GM12873 (cell line): Measurements from ENCODE around the gene INPP4B.

Source experiments
- TF ChIP-seq, protein P1 (sequence below): IDR thresholded peaks from 2 replicates; pipeline ENCODE4 v1.5.1; 2012; ENCODE audit warnings: low read depth, mild to moderate bottlenecking, moderate library complexity, low read length, control low read depth; ENCODE audit not compliant: insufficient read depth; ENCODE audit errors: missing control alignments

INPP4B gene

DNA sequence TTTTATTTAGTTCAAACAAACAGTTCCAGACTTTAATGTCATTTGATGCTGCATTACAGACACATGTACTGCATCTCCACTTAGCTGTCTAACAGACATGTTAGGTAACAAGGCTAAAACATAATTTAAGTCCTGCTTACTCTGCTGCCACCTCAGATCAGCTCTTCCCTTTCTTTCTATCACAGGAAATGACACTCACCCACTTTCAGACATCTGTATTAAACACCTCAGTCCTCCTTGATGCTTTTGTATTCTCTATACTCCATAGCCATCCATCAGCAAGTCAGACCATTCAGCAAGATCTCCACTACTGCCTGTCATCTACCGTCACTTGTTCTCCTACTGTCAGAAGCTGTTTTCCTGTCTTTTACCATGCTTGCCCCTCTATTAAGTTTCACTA lies 804.3 kb downstream of the INPP4B start:
- TF ChIP-seq, protein P1, sequence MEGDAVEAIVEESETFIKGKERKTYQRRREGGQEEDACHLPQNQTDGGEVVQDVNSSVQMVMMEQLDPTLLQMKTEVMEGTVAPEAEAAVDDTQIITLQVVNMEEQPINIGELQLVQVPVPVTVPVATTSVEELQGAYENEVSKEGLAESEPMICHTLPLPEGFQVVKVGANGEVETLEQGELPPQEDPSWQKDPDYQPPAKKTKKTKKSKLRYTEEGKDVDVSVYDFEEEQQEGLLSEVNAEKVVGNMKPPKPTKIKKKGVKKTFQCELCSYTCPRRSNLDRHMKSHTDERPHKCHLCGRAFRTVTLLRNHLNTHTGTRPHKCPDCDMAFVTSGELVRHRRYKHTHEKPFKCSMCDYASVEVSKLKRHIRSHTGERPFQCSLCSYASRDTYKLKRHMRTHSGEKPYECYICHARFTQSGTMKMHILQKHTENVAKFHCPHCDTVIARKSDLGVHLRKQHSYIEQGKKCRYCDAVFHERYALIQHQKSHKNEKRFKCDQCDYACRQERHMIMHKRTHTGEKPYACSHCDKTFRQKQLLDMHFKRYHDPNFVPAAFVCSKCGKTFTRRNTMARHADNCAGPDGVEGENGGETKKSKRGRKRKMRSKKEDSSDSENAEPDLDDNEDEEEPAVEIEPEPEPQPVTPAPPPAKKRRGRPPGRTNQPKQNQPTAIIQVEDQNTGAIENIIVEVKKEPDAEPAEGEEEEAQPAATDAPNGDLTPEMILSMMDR: no peak

DNA sequence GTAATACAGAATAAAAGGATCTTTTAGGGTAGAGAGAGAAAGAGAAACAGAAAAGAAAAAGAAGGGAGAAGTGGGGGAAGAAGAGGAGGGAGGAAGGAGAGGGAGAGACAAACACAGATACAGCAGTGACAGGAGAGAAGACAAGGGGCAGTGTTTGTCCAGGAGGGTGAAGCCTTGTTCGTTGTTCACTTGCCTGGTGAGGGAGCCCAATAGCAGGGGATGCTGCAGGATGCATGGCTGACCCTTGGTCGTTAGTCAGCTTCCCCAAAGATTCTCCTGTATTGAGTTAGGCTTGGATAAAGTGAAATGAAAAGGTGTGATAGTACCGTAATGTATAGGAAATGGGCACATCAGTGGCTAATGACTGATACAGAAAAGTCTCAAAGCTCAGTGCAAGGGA lies 806.1 kb downstream of the INPP4B start:
- TF ChIP-seq, protein P1: no peak

DNA sequence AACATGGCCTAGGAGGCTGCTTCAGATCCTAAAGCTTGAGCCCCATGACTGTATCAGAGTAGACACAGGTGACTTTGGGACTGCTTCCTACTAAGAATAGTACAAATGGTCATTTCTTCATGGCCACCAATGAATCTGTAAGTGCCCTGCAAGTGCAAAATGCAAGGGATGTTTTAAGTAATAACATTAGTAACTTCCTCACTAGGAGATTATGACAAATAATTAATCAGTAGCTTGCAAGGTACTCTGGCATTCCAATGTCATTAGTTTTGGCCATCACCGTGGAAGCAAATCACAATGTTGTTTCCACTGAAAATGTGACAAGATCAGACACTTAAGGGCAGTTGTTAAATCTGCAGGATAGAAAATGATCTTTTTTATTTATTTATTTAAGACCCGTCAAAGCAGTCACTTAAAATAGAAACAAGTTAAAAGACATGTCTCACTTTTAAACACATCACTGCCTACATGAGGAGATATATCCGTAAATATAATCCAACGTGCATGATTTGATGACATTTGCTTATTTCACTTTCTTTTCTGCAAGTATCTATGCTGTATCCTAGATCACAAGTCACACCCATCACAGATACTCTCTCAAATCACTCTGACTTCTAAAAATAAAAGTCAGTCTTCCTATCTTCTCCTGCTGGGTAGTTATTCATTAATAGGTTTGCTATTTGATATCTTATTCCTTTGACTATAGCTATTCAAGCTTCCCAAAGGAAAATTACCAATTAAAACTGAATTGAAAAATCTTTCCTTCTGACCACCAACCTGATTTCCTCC lies 809.1 kb downstream of the INPP4B start:
- TF ChIP-seq, protein P1: no peak

DNA sequence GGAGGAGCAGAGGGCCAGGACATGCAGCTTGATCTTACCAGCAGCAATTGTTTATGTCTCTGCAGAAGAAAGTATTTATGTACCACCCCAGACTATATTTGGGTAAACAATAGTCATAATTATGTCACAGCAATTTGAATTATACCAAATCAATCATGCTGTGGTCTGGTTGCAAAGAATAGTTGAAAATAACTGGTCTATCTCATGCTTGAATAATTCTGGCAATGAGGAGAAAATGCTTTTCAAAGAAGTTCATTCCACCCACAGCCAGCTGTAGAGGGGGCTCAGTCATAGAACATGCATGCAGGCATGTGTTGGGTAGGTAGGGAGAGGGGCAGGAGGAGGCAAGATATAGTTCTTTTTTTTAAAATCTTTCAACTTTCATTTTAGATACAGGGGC lies 810.5 kb downstream of the INPP4B start:
- TF ChIP-seq, protein P1: no peak

DNA sequence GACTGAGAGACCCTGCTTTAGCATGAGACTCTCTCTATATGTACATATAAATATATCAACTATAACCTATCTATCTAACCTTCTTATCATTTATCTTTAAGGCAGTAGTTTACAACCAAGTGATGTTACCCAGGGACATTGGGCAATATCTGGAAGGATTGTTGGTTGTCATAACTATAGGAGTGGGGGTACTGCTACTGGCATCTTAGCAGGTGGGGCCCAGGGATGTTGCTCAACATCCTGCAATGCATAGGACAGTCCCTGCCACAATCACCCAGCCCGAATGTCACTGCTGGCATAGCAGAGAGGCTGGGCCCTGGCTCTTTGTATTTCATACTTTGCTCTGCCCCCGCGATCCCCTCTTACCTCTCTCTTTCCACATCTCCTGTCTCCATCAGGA lies 812.0 kb downstream of the INPP4B start:
- TF ChIP-seq, protein P1: no peak

DNA sequence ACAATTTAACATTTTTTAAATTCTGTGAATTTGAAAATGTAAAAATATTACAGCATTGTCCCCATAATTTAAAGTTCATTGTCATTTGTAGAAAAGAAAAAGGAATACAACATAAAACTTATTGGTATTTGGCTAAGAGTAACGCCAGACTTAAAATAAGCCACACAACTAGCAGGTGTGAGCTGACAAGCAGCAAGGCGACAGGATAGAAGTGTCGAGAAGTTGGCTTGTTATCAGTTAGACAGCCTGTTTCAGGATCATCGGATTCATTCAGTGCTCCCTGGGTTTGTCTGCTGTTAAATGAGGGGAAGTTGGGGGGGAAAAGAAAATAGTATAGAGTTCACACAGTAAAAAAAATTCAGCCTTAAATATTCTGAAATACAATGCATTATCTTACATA lies 816.1 kb downstream of the INPP4B start:
- TF ChIP-seq, protein P1: no peak

DNA sequence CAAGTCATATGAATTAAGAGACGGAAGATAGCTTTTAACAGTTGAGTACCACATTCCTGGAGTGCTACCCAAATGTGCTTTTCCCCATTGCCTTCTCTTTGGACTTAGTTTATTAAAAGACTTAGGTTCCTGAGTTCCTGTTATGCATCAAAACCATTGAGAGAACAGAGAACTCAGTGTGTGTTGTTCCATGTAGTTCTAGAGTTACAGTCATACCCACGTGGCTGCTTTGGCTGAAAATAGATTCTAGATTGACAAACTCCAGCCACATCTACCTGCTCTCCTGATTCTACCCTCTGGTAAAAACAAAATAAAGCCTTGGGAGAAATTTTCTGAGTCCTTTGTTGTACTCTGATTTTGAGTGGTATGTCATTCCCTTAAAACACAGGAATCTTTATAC lies 824.3 kb downstream of the INPP4B start:
- TF ChIP-seq, protein P1: no peak
